ENCODE data around the gene ULK3.

ULK3 gene

DNA sequence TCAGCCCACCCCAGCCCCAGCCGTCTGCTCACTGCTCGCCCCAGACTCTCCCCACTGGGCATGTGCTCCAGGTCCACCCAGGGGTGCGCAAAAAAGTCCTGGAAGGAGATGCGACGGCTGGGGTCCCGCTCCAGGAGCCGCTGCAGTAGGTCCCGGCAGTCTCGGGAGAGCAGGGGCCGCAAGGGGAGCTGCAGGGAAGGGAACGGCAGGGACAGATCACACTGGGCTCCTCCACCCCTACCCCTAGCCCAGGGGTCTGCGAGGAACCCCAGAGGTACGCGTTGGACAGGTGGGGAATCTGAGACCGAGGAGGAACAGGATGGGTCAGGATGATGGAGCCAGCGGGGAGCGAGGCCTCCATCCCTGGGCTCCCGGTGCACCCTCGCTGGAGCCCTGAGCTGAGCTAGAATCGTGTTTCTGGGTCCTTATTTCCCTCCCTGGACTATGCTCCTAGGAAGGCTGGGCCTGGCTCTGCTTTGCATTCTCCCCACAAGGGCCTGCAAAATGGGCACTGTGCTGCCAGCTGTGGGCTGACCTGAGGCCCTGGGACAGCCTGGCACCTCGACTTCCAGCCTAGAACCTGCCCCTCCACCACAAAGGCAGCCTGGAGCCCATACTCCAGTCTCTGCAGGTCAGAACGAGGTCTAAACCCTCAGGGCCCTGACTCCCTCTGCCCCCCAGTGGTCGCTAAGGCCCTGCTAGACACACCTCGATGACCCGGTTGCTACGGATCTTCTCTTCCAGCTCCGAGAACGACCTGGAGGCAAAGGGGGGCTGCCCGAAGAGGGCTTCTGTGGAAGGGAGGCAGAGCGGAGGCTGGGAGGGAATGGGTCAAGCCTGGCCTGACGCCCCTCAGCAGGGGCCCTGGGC, 3.2 kb downstream of the ULK3 start:
- DNase-seq: no peak

DNA sequence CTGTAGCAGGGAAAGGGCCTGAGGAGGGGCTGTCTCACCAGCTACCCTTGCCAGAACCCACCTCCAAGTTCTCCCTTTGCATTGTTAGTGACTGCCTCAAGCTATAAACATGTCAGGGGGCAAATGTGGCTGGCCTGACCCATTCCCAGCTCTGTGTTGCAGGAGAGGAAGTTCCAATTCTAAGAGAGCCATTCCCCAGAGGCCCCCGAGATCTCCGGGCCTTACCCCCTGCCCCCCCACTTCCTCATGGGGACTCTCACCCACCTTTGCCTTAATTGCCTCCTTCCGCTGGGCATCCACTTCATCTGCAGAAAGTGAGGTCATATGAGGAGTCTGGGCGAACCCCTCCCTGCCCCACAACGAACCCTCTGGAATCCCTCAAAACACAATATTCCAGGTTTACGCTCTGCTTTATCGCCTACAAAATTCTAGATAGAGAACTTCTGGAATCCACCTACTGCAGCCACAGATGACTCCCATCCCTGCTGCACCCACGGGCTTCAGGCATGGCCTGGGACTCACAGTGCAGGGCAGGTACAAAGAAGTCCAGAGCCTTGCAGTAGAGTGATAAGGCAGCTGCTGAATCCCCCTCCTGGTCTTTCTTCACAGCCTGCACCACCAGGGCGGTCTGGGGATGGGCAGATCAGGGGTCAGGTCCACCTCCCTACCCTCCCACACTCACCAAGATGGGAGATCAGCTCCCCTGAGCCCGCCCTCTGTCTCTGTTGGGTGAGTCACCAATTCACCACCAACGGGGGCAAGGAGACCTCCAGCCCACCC, 4.0 kb downstream of the ULK3 start:
- DNase-seq: no peak

DNA sequence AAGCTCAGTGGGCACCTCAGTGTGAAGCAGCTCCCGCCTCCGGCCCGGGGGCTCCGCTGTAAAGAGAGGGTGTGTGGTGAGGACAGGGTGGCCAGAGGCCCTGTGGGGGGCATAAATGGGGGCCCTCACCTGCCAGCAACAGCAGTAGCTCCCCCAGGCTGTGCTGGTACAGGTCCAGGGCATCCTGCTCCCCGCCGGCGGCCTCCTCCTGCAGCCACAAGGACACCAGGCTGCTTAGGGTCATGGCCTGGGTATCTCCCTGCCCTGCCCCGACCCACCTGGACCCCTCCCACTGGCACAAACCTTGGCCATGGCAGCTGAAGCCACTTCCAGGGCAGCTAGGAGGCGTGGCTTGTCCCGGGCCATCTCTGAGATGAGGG, 4.8 kb downstream of the ULK3 start:
- no peak for DNase-seq

DNA sequence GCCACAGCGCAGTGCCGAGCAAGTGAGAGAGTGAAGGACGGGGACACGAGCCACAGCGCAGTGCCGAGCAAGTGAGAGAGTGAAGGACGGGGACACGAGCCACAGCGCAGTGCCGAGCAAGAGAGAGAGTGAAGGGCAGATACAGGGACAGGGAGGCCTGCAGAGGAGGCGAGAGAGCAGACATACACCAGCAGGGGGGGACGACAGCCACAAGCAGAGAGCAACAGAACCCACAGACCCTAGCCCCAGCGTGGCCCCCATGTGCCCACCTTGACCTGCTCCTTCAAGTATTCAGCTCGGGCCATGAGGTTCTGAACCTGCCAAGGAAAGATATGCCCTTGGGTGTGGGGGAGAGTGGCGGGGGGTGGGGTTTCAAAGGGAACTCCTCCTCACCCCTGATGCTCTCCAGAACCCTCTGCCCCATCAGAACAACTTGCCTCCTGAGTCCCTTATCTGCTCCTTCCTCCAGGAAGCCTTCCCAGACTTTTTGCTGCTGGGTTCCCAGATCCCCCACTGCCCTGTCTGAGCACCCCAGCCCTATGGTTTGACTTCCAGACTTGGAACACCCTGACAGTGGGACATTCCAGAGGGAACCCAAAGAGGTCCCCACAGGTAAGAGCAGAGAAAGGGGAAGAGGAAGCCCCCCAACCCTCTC, 5.3 kb downstream of the ULK3 start:
- no peak for DNase-seq

DNA sequence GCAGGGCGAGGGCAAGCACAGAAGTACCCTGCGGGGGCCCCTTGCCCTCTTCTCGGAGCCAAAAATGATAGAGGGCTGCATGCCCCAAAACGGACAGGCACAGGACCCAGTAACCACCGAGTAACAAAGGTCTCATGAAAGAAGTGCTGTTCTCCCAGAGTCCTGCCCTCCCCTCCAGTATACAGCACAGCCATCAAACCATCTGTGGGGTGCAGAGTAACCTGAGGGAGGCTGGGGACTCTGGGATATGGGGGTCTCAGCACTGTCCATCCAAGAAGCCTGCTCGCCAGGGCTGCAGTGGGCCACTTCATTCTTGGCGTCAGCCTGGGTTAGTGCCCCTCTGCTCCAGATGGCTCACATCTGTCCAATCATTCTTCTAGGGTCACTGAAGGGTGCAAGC, 6.1 kb downstream of the ULK3 start:
- DNase-seq: no peak

DNA sequence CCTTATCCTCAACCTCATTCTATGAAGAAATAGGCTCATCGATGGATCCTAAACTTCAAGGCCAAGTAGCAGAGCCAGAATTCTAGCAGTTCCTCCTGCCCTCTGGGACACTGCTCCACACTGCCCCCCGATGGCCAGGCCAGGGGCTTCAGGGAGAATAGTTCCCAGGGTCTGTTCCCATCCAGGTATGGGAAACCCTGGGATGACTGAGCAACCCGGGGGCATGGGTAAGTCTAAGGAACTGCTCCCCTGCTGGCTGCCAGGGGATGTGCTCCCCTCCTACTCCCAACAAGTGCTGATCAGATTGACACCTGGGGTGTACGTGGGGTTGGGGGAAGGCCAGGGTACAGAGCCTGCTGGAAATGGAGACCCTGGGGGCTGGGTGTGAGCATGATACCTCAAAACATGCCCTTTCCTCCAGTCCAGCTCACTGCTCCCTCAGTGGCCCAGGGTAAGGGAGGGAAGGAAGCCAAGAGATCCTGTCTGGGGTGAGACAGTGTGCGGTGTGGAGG, 7.6 kb downstream of the ULK3 start:
- DNase-seq: peak in 1 of 3 experiments; percentile 31

DNA sequence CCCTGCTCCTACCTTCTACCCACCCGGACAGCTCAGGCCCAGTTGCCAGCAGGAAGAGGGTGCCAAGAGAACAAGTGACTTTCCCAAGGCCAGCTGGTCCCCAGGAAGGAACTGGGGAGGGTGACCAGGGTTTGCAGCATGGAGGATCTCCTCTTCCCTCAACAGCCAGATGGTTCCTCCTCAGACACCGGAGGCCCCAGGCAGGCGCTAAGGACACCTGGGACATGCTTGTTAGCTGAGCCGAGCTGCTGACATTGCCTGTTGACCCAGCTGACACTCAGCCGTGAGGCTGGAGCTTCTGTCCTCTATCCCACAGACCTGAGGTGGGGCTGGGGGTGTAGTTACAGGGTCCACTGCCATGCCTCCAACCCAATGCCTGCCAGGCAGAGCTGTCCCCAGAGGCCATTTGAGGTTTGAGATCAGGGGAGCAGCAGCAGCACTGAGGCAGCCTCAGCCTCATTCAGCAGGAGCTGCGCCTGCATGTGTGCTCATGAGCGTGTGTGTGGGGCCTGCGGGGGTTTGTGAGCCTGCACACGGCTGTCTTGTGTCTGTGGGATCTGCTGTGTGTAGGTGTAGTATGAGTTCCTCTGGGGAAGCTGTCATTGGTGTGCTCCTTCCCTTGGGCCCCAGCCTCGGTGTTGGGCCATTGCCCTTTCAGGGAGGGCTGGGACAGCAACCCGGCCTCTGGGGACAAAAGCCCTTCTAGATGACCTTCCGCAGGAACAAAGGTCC, 9.4 kb downstream of the ULK3 start:
- no peak for DNase-seq

DNA sequence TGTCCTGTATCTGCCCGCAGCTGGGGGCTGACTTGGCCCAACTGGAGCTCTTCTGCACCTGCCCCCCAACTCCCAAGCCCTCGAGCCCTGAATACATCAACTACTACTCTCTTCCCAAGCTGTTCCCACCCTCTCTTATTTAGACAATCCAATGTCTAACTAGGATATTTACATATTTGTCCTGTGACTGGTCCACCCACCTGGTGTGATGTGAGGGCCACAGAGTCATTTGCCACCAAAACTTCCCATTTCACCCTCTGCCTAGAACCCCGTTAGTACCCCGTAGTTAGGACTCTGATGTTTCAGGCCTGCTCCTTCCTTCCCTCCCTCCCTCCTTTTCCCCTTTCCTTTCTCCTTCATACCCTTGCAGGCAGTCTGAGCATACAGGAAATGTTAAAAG, 10.1 kb downstream of the ULK3 start:
- DNase-seq: no peak

DNA sequence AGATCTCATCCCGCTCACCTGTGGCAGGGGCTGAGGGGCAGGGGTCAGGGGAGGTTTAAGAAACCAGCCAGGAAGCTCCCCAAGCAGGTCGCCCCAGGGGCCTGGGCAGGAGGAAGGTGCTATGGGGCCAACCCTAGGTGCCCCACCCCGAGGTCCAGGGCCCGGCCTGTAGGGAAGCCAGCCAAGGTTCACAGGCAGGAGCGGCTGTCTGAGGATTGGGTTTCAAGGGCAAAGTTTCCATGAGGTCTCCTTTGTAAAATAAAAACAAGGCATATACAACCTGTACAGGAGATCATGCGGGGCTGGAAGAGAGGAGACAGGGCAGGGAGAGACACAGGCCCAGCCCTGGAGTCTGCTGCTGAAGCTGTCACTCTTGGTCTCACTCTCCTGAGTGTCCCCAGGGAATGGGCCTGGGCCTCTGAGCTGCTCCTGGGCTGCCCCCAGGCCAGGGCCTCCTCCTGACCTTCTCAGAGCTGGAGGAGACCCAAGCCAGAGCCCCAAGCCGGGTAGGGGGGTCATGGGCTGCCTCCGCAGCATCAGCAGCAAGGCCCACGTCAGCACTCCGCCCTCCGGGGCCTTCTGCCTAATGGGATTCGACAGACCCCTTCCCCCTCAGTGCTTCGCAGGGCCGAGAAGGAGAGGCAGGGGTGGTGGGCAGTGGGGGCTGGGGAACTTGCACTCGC, 11.0 kb downstream of the ULK3 start:
- no peak for DNase-seq

DNA sequence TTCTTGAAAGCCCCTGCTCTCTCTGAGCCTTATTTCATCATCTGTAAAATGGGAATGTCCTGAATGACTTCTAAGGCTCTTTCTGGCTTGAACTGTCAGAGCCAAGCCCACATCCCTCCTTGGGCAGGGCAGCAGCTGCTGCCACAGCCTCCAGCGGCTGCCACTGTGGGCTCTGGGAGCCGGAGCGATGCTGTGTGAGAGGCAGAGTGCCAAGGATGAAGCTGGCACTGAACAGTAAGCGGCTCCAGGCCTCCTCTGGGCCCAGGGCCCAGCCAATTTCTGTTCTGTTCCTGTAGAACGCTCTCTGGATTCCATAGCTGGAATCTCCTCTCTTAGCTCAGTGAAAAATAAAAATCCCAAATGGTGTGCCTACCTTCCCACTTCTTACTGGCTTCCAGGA, 12.1 kb downstream of the ULK3 start:
- DNase-seq: no peak

DNA sequence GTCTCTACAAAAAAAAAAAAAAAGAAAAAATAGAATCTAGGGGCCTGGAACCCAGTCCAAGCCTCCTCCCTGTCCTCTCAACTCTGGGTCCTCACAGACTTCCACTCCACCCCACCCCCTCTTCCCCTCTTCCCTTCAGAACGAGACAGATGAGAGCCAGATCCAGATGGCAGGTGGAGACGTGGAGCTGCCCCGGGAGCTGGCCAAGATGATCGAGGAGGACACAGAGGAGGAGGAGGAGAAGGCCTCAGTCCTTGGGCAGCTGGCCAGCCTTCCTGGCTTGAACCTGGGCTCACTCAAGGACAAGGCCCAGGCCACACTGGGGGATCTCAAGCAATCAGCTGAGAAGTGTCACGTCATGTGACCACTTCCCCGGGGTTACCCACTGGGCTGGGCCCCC, 13.0 kb downstream of the ULK3 start:
- no peak for DNase-seq

DNA sequence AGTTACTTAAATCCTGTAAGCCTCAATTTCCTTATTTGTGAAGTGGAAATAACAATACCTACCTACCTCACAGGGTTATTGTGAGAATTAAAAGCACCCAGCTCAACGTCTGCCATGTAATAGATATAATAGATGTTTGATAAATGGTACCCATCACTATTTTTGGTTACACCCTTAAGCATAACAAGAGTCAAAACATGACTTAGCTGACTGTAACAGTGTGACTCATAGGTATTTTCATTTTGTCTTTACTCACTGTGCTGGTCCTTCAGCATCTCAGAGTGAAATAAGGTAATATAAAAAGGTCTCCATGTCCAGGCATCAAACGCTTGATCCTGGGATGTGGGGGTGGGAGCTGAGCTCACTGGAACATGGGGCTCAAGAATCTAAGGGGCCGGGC, 13.5 kb downstream of the ULK3 start:
- DNase-seq: no peak

DNA sequence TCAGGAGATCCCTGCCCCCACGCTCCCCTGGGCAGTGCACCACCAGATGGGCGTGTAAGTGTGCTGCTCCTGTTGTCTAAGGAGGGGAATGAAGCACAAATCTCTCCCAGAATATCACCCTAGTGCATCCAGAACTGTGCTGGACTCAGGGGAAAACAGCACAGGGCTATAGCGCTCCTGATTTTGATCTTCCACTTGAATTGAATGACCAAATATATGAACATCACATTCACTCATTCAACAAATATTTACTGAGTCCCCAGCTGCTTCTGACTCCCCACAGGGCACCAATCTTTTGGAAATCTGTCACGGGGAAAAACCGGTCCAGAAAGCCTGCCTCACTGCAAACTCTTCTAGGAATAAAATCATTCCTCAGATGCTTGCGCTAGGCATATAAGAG, 14.1 kb downstream of the ULK3 start:
- peak in 2 of 3 experiments; percentile 29 to 56 for DNase-seq

DNA sequence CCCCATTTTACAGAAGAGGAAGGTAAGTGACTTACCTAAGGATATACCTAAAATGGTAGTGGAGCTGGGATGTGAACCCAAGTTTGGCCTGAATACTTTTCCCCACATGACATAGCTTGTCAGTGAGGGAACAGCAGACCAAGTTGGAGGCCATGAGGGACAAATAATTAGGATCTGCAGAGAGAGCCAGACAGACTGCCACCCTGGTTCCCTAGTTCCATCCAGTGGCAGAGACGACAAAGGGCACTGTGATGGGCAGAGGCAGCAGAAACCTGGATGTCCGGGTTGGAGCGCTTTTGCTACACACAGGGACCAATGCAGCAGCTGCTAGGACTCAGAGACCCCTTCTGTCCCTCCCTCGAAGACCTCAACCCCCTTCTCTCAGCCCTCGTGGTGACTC, 15.3 kb downstream of the ULK3 start:
- no peak for DNase-seq

DNA sequence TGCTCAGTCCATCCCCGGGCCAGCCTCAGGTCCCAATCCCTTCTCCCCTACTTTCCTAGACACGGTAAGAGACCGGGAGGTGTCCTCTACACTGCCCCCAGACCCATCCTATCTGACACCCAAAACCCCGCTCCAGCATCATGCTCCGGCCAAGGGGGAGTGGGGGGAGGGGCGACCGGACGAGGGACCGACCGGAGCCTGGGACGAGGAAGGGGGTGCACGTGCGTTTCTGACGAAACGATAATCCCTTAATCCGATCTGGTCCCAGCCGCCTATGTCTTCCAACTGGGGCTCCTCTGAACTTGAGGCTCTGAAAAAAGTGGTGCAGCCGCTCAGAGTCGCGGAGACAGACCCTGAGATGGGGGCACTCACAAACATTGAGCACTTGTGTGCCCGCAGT, 16.0 kb downstream of the ULK3 start:
- DNase-seq: no peak

DNA sequence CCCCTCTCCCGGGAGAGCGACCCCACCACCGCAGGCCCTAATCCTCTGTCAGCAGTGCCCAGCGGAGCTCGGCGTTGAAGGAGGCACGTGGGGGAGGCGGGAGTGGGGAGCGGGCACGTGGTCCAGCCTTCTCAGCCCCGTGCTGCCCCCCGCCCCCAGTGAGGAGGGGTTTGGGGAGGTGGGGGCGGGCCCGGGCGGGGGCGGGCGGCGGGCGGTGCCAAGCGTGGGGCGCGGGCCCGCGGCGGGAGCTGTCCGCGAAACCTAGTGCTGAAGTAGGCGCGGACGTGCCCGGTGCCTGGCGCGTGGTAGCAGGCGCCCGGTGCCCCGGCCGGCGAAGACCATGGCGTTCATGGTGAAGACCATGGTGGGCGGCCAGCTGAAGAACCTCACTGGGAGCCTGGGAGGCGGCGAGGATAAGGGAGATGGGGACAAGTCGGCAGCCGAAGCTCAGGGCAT, 16.6 kb downstream of the ULK3 start, which contains the start of gene CPLX3:
Gene CPLX3, plus strand, starts transcription at position 264 of the 456 bp plus-strand sequence. Its CDS starts 77 bp downstream, at position 341.
- peak in 2 of 3 experiments; percentile 43 to 61 for DNase-seq

DNA sequence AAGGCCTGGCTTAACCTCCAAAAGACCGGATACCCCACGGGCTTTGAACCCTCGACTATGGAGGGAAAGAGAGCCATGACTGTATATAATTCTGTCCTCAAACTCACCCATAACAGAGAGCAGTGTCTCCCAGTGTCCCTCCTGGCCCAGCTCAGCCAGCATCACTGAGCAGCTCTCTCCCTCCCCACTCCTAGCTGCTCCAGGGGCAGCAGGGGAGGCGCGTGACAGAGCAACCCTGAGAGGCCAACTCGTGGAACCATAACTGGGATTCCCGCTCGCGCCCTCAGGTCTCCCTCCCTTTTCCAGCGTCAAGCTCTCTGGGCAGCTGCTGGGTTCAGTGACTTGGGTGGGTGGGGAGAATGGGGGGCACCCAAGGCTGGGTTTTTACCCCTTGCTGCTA, 17.1 kb downstream of the ULK3 start:
- peak in 2 of 3 experiments; percentile 43 to 61 for DNase-seq

DNA sequence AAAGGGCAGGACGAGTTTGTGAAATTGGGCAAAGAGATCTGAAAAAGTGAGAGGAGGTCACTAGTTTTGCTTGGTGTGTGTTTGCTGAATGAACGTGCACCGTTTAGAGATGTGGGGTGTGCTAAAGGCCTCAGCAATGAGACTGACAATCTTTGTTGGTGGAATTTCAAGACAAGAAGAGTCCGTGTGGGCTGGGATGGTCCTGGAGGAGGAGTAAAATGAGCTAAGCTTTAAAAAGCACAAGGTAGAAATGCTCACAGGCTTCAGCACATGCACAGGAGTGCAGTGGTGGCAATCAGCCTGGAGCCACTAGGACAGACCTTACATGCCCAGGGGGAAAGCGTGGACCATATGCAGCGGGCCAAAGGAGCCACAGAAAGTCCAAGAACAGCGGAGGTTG, 18.0 kb downstream of the ULK3 start:
- DNase-seq: no peak

DNA sequence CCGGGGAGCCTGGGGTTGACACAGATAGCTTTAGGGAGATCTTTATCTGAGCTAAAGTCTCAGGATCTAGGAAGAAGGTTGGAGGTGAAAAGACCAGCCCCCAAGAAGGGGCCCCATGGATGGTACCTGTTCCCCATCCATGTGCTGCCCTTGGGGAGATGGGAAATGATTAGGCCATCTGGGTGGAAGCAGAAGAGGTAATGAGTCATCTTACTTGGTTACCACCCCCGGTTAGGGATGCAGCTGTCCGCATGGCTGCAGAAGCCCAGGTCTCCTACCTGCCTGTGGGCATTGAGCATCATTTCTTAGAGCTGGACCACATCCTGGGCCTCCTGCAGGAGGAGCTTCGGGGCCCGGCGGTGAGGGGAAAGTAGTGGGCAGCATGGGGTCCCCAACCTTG, 19.6 kb downstream of the ULK3 start:
- no peak for DNase-seq

DNA sequence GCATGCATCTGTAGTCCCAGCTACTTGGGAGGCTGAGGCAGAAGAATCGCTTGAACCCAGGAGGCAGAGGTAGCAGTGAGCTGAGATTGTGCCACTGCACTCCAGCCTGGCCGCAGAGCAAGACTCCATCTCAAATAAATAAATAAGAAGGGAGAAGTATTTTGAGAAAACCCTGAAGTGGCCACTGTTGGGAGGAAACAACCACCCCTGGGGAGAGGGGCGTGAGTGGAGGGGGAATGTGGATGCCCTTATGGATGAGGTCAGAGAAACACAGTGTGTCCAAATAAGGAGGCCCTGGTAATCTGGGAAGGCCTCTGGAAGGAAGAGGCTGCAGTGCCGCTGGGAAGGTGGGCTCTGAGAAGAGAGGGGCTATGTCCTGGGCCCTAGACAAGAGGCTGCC, 20.7 kb downstream of the ULK3 start:
- no peak for DNase-seq

DNA sequence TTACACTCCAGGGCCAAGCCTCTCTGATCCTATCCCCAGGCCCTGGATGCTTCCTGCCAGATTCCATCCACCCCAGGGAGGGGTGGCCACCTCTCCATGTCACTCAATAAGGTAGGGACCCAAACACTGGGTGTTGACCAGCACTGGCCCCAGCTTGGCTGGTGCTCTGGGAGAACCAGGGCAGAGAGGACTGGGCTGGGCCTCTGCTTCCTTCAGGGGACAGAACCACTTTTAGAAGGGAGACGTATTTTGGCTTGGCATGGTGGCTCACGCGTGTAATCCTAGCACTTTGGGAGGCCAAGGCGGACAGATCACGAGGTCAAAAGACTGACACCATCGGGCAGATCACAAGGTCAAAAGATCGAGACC, 21.2 kb downstream of the ULK3 start:
- DNase-seq: no peak

Measured in NCI-H1417 (cell line).